SK-N-SH (cell line): ENCODE measurements around the gene UNKL. TPM values are rescaled to one million over a fixed set of nuclear protein-coding genes. Genes with fewer than 3 reads are reported as not detected.

Source experiments
- CTCF ChIA-PET: fragments of 300-600, 350-600 bp; formaldehyde crosslinking; extraction: SDS; loops from one replicate; lab custom pipeline; 2021; lab: Yijun Ruan, JAX
- POLR2A ChIA-PET: fragments of 350-600 bp; sonication (Branson Sonifier 250); formaldehyde crosslinking; extraction: SDS; loops from one replicate; lab custom pipeline; 2020; ENCODE audit warnings: antibody characterized with exemption, inconsistent platforms; lab: Yijun Ruan, JAX
- DNase-seq: peaks from one replicate; pipeline ENCODE4 v3.0.0; 2012
- H2AFZ ChIP-seq: fragments of 200-600 bp; sonication (generic); 2 replicates; pipeline ENCODE4 v1.8.1; 2016; ENCODE audit warnings: antibody characterized with exemption, mild to moderate bottlenecking, low read depth
- H3F3A ChIP-seq: fragments of 200-600 bp; sonication (generic); replicated peaks from 2 replicates; pipeline ENCODE3; 2016; ENCODE audit warnings: antibody characterized with exemption, mild to moderate bottlenecking; ENCODE audit not compliant: insufficient read depth
- H3K27ac ChIP-seq, 2 experiments: fragments of 200-500 bp in 1 of 2; fragments of 200-600 bp in 1 of 2; sonication (Bioruptor generic) in 1 of 2; sonication (generic), shearing (Covaris generic) in 1 of 2; 2 replicates each; pipeline versions ENCODE4 v1.5.1 to v1.6.1; 2014 to 2016; ENCODE audit warnings: low read depth in 2 of 2, inconsistent platforms in 1 of 2, low read length in 1 of 2, mild to moderate bottlenecking in 1 of 2, mixed read lengths in 1 of 2
- H3K27me3 ChIP-seq: fragments of 200-600 bp; sonication (generic), shearing (Covaris generic); 2 replicates; pipeline ENCODE4 v1.6.1; 2016; ENCODE audit warnings: mixed run types; ENCODE audit not compliant: insufficient read depth
- H3K36me3 ChIP-seq, 2 experiments: fragments of 200-500 bp in 1 of 2; fragments of 200-600 bp in 1 of 2; sonication (Bioruptor generic) in 1 of 2; sonication (generic) in 1 of 2; replicated peaks in 1 of 2; 2 replicates each; pipeline versions ENCODE3 to v1.5.1; 2014 to 2016; ENCODE audit warnings: low read length in 1 of 2, mild to moderate bottlenecking in 1 of 2; ENCODE audit not compliant: insufficient read depth in 2 of 2, control insufficient read depth in 1 of 2
- H3K4me1 ChIP-seq, 2 experiments: fragments of 200-500 bp in 1 of 2; fragments of 200-600 bp in 1 of 2; sonication (Bioruptor generic) in 1 of 2; sonication (generic), shearing (Covaris generic) in 1 of 2; 2 replicates each; pipeline versions ENCODE4 v1.5.1 to v1.6.1; 2014 to 2016; ENCODE audit warnings: low read depth in 1 of 2, low read length in 1 of 2, mixed run types in 1 of 2; ENCODE audit not compliant: insufficient read depth in 2 of 2, control insufficient read depth in 1 of 2
- H3K4me2 ChIP-seq: fragments of 200-600 bp; sonication (generic), shearing (Covaris generic); 2 replicates; pipeline ENCODE4 v1.6.1; 2017; ENCODE audit warnings: mixed run types
- H3K4me3 ChIP-seq, 2 experiments: fragments of 200-500 bp in 1 of 2; fragments of 200-600 bp in 1 of 2; sonication (Bioruptor generic) in 1 of 2; sonication (generic), shearing (Covaris generic) in 1 of 2; 2 replicates each; pipeline versions ENCODE4 v1.5.1 to v1.8.1; 2014 to 2016; ENCODE audit warnings: low read depth in 2 of 2, inconsistent platforms in 1 of 2, low read length in 1 of 2, mild to moderate bottlenecking in 1 of 2, mixed read lengths in 1 of 2, moderate library complexity in 1 of 2
- H3K79me2 ChIP-seq: fragments of 200-600 bp; sonication (generic); 2 replicates; pipeline ENCODE4 v1.8.1; 2017; ENCODE audit warnings: mild to moderate bottlenecking; ENCODE audit not compliant: insufficient read depth
- H3K9ac ChIP-seq: fragments of 200-600 bp; sonication (generic); 2 replicates; pipeline ENCODE4 v1.6.1; 2017; ENCODE audit warnings: mixed run types
- H3K9me2 ChIP-seq: fragments of 200-600 bp; sonication (generic); 2 replicates; pipeline ENCODE4 v1.6.1; 2017; ENCODE audit warnings: mixed run types
- H3K9me3 ChIP-seq: fragments of 200-600 bp; sonication (generic); 2 replicates; pipeline ENCODE4 v1.6.1; 2017; ENCODE audit warnings: mixed run types, mild to moderate bottlenecking, moderate library complexity
- H4K20me1 ChIP-seq: fragments of 200-600 bp; sonication (generic); 2 replicates; pipeline ENCODE4 v1.6.1; 2017; ENCODE audit warnings: mild to moderate bottlenecking, mixed run types; ENCODE audit not compliant: insufficient read depth
- CHD2 ChIP-seq: fragments of 150-350 bp; IDR thresholded peaks from 2 replicates; pipeline ENCODE4 v1.6.1; 2018; ENCODE audit warnings: low read length; ENCODE audit not compliant: partially characterized antibody
- FOXJ3 ChIP-seq: sonication (generic); formaldehyde crosslinking; IDR thresholded peaks from 2 replicates; pipeline ENCODE4 v1.5.1; 2020; ENCODE audit warnings: mild to moderate bottlenecking, missing genetic modification reagents
- FOXM1 ChIP-seq: IDR thresholded peaks from 2 replicates; pipeline ENCODE4 v1.4.0; 2012; ENCODE audit warnings: low read depth, mild to moderate bottlenecking
- JUND ChIP-seq: IDR thresholded peaks from 2 replicates; pipeline ENCODE4 v1.4.0; 2012
- RXRA ChIP-seq: IDR thresholded peaks from 2 replicates; pipeline ENCODE4 v1.4.0; 2012; ENCODE audit warnings: low read depth, mild to moderate bottlenecking, borderline replicate concordance
- TCF12 ChIP-seq: IDR thresholded peaks from 2 replicates; pipeline ENCODE4 v1.4.0; 2012
- TEAD4 ChIP-seq: IDR thresholded peaks from 2 replicates; pipeline ENCODE4 v1.4.0; 2012; ENCODE audit warnings: mild to moderate bottlenecking, borderline replicate concordance; ENCODE audit not compliant: insufficient read depth
- WGBS: methylation state at CpG from one replicate; pipeline ENCODE4 v1.1.6; 2017; ENCODE audit warnings: low lambda C conversion rate; 5-methylcytosine and 5-hydroxymethylcytosine counted together
- polyA plus RNA-seq, 3 experiments: library from polyadenylated mRNA; depleted of rRNA; stranded (reverse); fragments of >200 nt; gene quantifications; 2 replicates each; pipeline ENCODE4 v1.2.3, GENCODE V29; 2012
- TF ChIP-seq, protein P1 (sequence below): IDR thresholded peaks from 2 replicates; pipeline ENCODE4 v1.4.0; 2012; ENCODE audit warnings: low read depth
- TF ChIP-seq, protein P2 (sequence below): fragments of 200-600 bp; sonication (generic); IDR thresholded peaks from 2 replicates; pipeline ENCODE4 v1.6.1; 2017; ENCODE audit warnings: antibody characterized with exemption, mild to moderate bottlenecking, moderate library complexity
- TF ChIP-seq, protein P3 (sequence below): fragments of 150-350 bp; IDR thresholded peaks from 2 replicates; pipeline ENCODE4 v1.6.1; 2017; ENCODE audit warnings: antibody characterized with exemption, low read length, low read depth, borderline replicate concordance
- TF ChIP-seq, protein P4 (sequence below): IDR thresholded peaks from 2 replicates; pipeline ENCODE4 v1.4.0; 2012; ENCODE audit warnings: low read depth, borderline replicate concordance
- TF ChIP-seq, protein P5 (sequence below): IDR thresholded peaks from 2 replicates; pipeline ENCODE4; 2012

The UNKL gene
- polyA plus RNA-seq, 1 of the 3 experiments (the other 2 are of a cell fraction): 16.4 TPM

DNA sequence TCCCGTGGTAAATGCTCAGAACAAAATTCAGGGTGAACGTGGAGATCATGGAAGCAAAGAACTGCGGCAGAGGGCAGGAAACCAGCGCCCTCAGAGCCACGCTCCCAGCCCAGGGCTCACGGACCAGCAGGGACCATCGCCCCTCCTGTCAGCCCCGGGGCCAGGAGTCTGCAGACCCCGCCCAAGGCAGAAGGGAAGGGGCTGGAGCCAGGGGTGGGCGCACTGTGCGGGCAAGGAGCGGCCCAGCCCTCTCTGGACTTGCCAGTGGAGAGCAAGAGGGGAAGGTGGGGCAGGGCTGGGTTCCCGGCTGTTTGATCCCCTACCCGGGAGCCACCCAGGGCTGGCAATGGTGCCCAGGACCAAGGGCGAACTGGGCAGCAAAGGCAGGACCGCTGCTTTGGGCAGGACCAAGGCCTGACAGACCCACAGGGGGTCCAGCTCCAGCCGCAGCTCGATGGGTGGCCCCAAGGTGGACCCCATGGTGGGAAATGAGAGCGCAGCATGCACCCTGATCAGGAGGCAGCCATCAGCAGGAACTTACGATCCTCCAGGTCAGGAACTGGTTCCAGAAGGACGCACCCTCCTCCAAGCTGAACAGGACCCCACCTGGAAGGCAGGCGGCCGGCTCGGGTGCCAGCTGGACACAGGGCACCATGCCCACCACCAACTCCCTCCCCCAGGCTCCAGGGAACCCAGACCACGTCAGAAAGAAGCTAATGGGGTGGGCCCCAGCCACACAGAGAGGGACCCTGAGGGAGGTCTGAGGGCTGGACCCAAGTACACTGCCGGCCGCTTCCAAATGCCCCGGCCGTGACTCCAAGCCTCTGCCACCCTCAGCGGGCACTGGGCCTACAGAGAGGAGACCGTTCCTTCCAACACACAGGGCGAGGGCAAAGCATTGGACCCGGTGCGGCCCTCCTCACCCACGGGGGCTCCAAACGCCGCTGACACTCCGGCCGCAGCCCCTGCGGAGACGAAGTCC lies 41.0 kb upstream of the UNKL start:
- Histone ChIP-seq H3K27ac (no peak overlapping the region), H3K79me2 (no peaks in the 10 kb centered on the region), H4K20me1 (no peaks in the 10 kb centered on the region), H3K36me3 (peaks cover 0 to 43% of the 10 kb centered on the region in 2 experiments), H3F3A (no peaks in the 10 kb centered on the region), H2AFZ (no peak overlapping the region), H3K9me2 (no peaks in the 10 kb centered on the region)
- ChIA-PET POLR2A (no interaction called here), CTCF (no interaction called here)
- DNase-seq: no peak
- TF ChIP-seq TCF12: no peak
- TF ChIP-seq CHD2: no peak
- TF ChIP-seq, protein P1, sequence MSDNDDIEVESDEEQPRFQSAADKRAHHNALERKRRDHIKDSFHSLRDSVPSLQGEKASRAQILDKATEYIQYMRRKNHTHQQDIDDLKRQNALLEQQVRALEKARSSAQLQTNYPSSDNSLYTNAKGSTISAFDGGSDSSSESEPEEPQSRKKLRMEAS: no peak
- TF ChIP-seq JUND: no peak
- TF ChIP-seq, protein P2, sequence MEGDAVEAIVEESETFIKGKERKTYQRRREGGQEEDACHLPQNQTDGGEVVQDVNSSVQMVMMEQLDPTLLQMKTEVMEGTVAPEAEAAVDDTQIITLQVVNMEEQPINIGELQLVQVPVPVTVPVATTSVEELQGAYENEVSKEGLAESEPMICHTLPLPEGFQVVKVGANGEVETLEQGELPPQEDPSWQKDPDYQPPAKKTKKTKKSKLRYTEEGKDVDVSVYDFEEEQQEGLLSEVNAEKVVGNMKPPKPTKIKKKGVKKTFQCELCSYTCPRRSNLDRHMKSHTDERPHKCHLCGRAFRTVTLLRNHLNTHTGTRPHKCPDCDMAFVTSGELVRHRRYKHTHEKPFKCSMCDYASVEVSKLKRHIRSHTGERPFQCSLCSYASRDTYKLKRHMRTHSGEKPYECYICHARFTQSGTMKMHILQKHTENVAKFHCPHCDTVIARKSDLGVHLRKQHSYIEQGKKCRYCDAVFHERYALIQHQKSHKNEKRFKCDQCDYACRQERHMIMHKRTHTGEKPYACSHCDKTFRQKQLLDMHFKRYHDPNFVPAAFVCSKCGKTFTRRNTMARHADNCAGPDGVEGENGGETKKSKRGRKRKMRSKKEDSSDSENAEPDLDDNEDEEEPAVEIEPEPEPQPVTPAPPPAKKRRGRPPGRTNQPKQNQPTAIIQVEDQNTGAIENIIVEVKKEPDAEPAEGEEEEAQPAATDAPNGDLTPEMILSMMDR: no peak
- TF ChIP-seq RXRA: no peak
- TF ChIP-seq, protein P3, sequence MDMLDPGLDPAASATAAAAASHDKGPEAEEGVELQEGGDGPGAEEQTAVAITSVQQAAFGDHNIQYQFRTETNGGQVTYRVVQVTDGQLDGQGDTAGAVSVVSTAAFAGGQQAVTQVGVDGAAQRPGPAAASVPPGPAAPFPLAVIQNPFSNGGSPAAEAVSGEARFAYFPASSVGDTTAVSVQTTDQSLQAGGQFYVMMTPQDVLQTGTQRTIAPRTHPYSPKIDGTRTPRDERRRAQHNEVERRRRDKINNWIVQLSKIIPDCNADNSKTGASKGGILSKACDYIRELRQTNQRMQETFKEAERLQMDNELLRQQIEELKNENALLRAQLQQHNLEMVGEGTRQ: no peak
- TF ChIP-seq, protein P4, sequence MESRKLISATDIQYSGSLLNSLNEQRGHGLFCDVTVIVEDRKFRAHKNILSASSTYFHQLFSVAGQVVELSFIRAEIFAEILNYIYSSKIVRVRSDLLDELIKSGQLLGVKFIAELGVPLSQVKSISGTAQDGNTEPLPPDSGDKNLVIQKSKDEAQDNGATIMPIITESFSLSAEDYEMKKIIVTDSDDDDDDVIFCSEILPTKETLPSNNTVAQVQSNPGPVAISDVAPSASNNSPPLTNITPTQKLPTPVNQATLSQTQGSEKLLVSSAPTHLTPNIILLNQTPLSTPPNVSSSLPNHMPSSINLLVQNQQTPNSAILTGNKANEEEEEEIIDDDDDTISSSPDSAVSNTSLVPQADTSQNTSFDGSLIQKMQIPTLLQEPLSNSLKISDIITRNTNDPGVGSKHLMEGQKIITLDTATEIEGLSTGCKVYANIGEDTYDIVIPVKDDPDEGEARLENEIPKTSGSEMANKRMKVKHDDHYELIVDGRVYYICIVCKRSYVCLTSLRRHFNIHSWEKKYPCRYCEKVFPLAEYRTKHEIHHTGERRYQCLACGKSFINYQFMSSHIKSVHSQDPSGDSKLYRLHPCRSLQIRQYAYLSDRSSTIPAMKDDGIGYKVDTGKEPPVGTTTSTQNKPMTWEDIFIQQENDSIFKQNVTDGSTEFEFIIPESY: no peak
- TF ChIP-seq, protein P5, sequence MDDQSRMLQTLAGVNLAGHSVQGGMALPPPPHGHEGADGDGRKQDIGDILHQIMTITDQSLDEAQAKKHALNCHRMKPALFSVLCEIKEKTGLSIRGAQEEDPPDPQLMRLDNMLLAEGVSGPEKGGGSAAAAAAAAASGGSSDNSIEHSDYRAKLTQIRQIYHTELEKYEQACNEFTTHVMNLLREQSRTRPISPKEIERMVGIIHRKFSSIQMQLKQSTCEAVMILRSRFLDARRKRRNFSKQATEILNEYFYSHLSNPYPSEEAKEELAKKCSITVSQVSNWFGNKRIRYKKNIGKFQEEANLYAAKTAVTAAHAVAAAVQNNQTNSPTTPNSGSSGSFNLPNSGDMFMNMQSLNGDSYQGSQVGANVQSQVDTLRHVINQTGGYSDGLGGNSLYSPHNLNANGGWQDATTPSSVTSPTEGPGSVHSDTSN: no peak
- no peak for TF ChIP-seq TEAD4
- TF ChIP-seq FOXM1: no peak
- no peak for TF ChIP-seq FOXJ3
- TF ChIP-seq, all 33 proteins: peak for 0
- no peak overlapping the region for H3K9ac ChIP-seq
- no peaks in the 10 kb centered on the region for H3K27me3 ChIP-seq
- 96% methylated on average over 18 of the region's 41 CpGs for WGBS
- no peak overlapping the region for H3K4me2 ChIP-seq
- H3K4me3 ChIP-seq: no peak overlapping the region
- H3K9me3 ChIP-seq: no peaks in the 10 kb centered on the region
- H3K4me1 ChIP-seq: no peaks in the 10 kb centered on the region
